Natural killer cell (primary cell): ENCODE measurements around the gene ISCA1. TPM values are rescaled to one million over a fixed set of nuclear protein-coding genes. Genes with fewer than 3 reads are reported as not detected.

ENCODE experiments used
- ATAC-seq, 3 donors: fragments of 150-1000 bp in 2 of 3; fragments of 200-7000 bp in 1 of 3; cut with Tn5 transposase; 1 replicate in 1 of 3; 2 replicates in 2 of 3; pipeline ENCODE4 v1.10.0; 2021; ENCODE audit warnings: mild to moderate bottlenecking in 2 of 3, moderate library complexity in 2 of 3
- DNase-seq, 2 donors: peaks; one replicate each; pipeline versions ENCODE4 v3.0.0 to v3.0.0-alpha.2; 2013 to 2021; ENCODE audit warnings: mixed read lengths in 1 of 2
- H3K27ac ChIP-seq: one replicate; pipeline ENCODE4 v1.5.1; 2013; ENCODE audit warnings: mild to moderate bottlenecking, low read length
- H3K27me3 ChIP-seq: one replicate; pipeline ENCODE4 v1.6.1; 2013; ENCODE audit warnings: low read length; ENCODE audit not compliant: control insufficient read depth, insufficient read depth
- H3K36me3 ChIP-seq: one replicate; pipeline ENCODE4 v1.6.1; 2013; ENCODE audit warnings: low read length; ENCODE audit not compliant: control insufficient read depth, insufficient read depth
- H3K4me1 ChIP-seq: one replicate; pipeline ENCODE4 v1.6.1; 2013; ENCODE audit warnings: low read length; ENCODE audit not compliant: control insufficient read depth, insufficient read depth
- H3K4me3 ChIP-seq: one replicate; pipeline ENCODE4 v1.5.1; 2013; ENCODE audit warnings: low read length
- H3K9me3 ChIP-seq: one replicate; pipeline ENCODE4 v1.6.1; 2013; ENCODE audit warnings: low read length; ENCODE audit not compliant: control insufficient read depth, insufficient read depth
- H3K27ac Mint-ChIP-seq, 2 donors: one replicate each; pipeline ENCODE4 v1.8.0; 2022; ENCODE audit warnings: mild to moderate bottlenecking in 2 of 2, mixed read lengths in 2 of 2, moderate library complexity in 1 of 2
- H3K27me3 Mint-ChIP-seq, 2 donors: one replicate each; pipeline ENCODE4 v1.8.0; 2022; ENCODE audit warnings: low read depth in 2 of 2, mixed read lengths in 2 of 2
- H3K36me3 Mint-ChIP-seq: one replicate; pipeline ENCODE4 v1.8.0; 2022; ENCODE audit warnings: mixed read lengths
- H3K4me1 Mint-ChIP-seq, 2 donors: one replicate each; pipeline ENCODE4 v1.8.0; 2022; ENCODE audit warnings: mixed read lengths in 2 of 2
- H3K4me3 Mint-ChIP-seq: one replicate; pipeline ENCODE4 v1.8.0; 2022; ENCODE audit warnings: mild to moderate bottlenecking, moderate library complexity, mixed read lengths
- H3K9me3 Mint-ChIP-seq, 2 donors: one replicate each; pipeline ENCODE4 v1.8.0; 2022; ENCODE audit warnings: mixed read lengths in 2 of 2
- CTCF ChIP-seq: fragments of 200-600 bp; IDR thresholded peaks from one replicate; pipeline ENCODE4 v1.8.0; 2022; ENCODE audit warnings: antibody characterized with exemption
- whole genome bisulfite sequencing: methylation state at CpG from one replicate; pipeline ENCODE4 v1.1.7; 2013; ENCODE audit warnings: missing lambda C conversion rate; ENCODE audit not compliant: insufficient coverage; 5-methylcytosine and 5-hydroxymethylcytosine counted together
- intact Hi-C: fragments of 100-400 bp; cut with micrococcal nuclease; formaldehyde crosslinking; loops from one replicate; pipeline ENCODE4 v1.14.2; 2022
- total RNA-seq, 4 donors: library from RNA; stranded (reverse); fragments of 120-200 nt in 1 of 4; gene quantifications; one replicate each; pipeline versions ENCODE4 v1.2.3 to v1.2.4, GENCODE V29; 2013 to 2022

The ISCA1 gene
- total RNA-seq, 3 donors from 2014 or later (not counting 1 experiment from before 2014, with no cell fraction given) = 57.3 to 67.6 (median 63.4) TPM

- no peaks in the 10 kb centered on the region for H3K4me1 ChIP-seq
- WGBS = 15% methylated on average over 2 of the region's 2 CpGs
- DNase-seq (no peak), ATAC-seq (no peak)
- no peak overlapping the region for H3K27ac ChIP-seq
- no peak overlapping the region for H3K27ac Mint-ChIP-seq
- H3K27me3 ChIP-seq = no peaks in the 10 kb centered on the region
- H3K4me3 Mint-ChIP-seq = no peak overlapping the region
- H3K4me1 Mint-ChIP-seq = no peaks in the 10 kb centered on the region
- H3K27me3 Mint-ChIP-seq = peaks cover 0 to 3% of the 10 kb centered on the region in 2 donors
- intact Hi-C loops = no loop called here
- no peaks in the 10 kb centered on the region for H3K36me3 Mint-ChIP-seq
- H3K9me3 ChIP-seq = no peaks in the 10 kb centered on the region
- no peaks in the 10 kb centered on the region for H3K36me3 ChIP-seq
- TF ChIP-seq CTCF = no peak
- H3K9me3 Mint-ChIP-seq = no peaks in the 10 kb centered on the region
- H3K4me3 ChIP-seq = no peak overlapping the region
These were observed 40.3 kb downstream of the ISCA1 start for GRCh38 chr9:86242071-86242470.

- H3K9me3 Mint-ChIP-seq = no peaks in the 10 kb centered on the region
- 66% methylated on average over 7 of the region's 7 CpGs for WGBS
- no peaks in the 10 kb centered on the region for H3K4me1 Mint-ChIP-seq
- no peaks in the 10 kb centered on the region for H3K36me3 Mint-ChIP-seq
- no peaks in the 10 kb centered on the region for H3K9me3 ChIP-seq
- DNase-seq (no peak), ATAC-seq (no peak)
- intact Hi-C loops = no loop called here
- TF ChIP-seq CTCF = no peak
- no peak overlapping the region for H3K4me3 Mint-ChIP-seq
- no peak overlapping the region for H3K27ac ChIP-seq
- no peaks in the 10 kb centered on the region for H3K27me3 ChIP-seq
- no peaks in the 10 kb centered on the region for H3K36me3 ChIP-seq
- no peak overlapping the region for H3K4me3 ChIP-seq
- H3K4me1 ChIP-seq = no peaks in the 10 kb centered on the region
- no peak overlapping the region for H3K27ac Mint-ChIP-seq
- H3K27me3 Mint-ChIP-seq = peaks cover 0 to 2% of the 10 kb centered on the region in 2 donors
These were observed 41.1 kb downstream of the ISCA1 start for GRCh38 chr9:86241216-86241615.

- Mint-ChIP-seq H3K36me3 (no peaks in the 10 kb centered on the region), H3K4me1 (no peaks in the 10 kb centered on the region), H3K4me3 (no peak overlapping the region), H3K9me3 (no peaks in the 10 kb centered on the region), H3K27ac (no peak overlapping the region), H3K27me3 (peaks cover 11 to 12% of the 10 kb centered on the region in 2 donors)
- Histone ChIP-seq H3K36me3 (no peaks in the 10 kb centered on the region), H3K4me1 (no peaks in the 10 kb centered on the region), H3K4me3 (no peak overlapping the region), H3K9me3 (no peaks in the 10 kb centered on the region), H3K27ac (no peak overlapping the region), H3K27me3 (no peaks in the 10 kb centered on the region)
- ATAC-seq (no peak), DNase-seq (no peak)
- WGBS = 88% methylated on average over 7 of the region's 10 CpGs
- TF ChIP-seq CTCF = no peak
- intact Hi-C loops = no loop called here
These were observed 43.2 kb downstream of the ISCA1 start for GRCh38 chr9:86238861-86239770.
